Neural cell (in vitro differentiated cells): Measurements from ENCODE around the gene KRTAP3-3. TPM values are rescaled to one million over a fixed set of nuclear protein-coding genes. Genes with fewer than 3 reads are reported as not detected.

Source experiments
- H2AFZ ChIP-seq: fragments of 200-600, 300-800 bp; sonication (generic), shearing (Covaris generic); 2 replicates; pipeline ENCODE4 v1.6.0; 2014; ENCODE audit warnings: low read depth, mild to moderate bottlenecking, antibody characterized with exemption, low read length, moderate library complexity
- H3F3A ChIP-seq: fragments of 200-600 bp; shearing (Covaris generic); 2 replicates; pipeline ENCODE4 v1.6.1; 2016; ENCODE audit warnings: mild to moderate bottlenecking, moderate library complexity, mixed read lengths, antibody characterized with exemption, low read length; ENCODE audit not compliant: insufficient read depth, poor library complexity, severe bottlenecking
- H3K27ac ChIP-seq: fragments of 200-600, 300-800 bp; sonication (generic), shearing (Covaris generic); 2 replicates; pipeline ENCODE4 v1.5.1; 2014; ENCODE audit warnings: mild to moderate bottlenecking, low read length, moderate library complexity
- H3K27me3 ChIP-seq: fragments of 300-800, 200-600 bp; sonication (generic), shearing (Covaris generic); 2 replicates; pipeline ENCODE4 v1.6.0; 2014; ENCODE audit warnings: mild to moderate bottlenecking, low read depth, low read length, moderate library complexity; ENCODE audit not compliant: insufficient read depth
- H3K36me3 ChIP-seq: fragments of 300-800, 200-600 bp; sonication (generic), shearing (Covaris generic); 2 replicates; pipeline ENCODE4 v1.5.1; 2014; ENCODE audit warnings: mild to moderate bottlenecking, antibody characterized with exemption, low read length, moderate library complexity; ENCODE audit not compliant: insufficient read depth
- H3K4me2 ChIP-seq: fragments of 300-800, 200-600 bp; sonication (generic), shearing (Covaris generic); 2 replicates; pipeline ENCODE4 v1.6.0; 2014; ENCODE audit warnings: mild to moderate bottlenecking, low read length
- H3K4me3 ChIP-seq: fragments of 300-800, 200-600 bp; sonication (generic), shearing (Covaris generic); 2 replicates; pipeline ENCODE4 v1.5.1; 2014; ENCODE audit warnings: mild to moderate bottlenecking, low read length, moderate library complexity
- H3K79me2 ChIP-seq: fragments of 200-600 bp; shearing (Covaris generic); replicated peaks from 2 replicates; pipeline ENCODE4 v1.6.0; 2014; ENCODE audit warnings: mild to moderate bottlenecking, low read length, moderate library complexity; ENCODE audit not compliant: insufficient read depth
- H3K9ac ChIP-seq: fragments of 300-800, 200-600 bp; sonication (generic), shearing (Covaris generic); 2 replicates; pipeline ENCODE4 v1.6.1; 2016; ENCODE audit warnings: mild to moderate bottlenecking, low read length, mixed read lengths
- H3K9me2 ChIP-seq: fragments of 200-600 bp; shearing (Covaris generic); 2 replicates; pipeline ENCODE4 v1.6.1; 2016; ENCODE audit warnings: mild to moderate bottlenecking, low read length, mixed read lengths; ENCODE audit not compliant: insufficient read depth
- H3K9me3 ChIP-seq: fragments of 200-600, 300-800 bp; sonication (generic), shearing (Covaris generic); 2 replicates; pipeline ENCODE4 v1.6.1; 2016; ENCODE audit warnings: mild to moderate bottlenecking, mixed run types, low read length, moderate library complexity, mixed read lengths
- H4K20me1 ChIP-seq: fragments of 200-600 bp; shearing (Covaris generic); 2 replicates; pipeline ENCODE4 v1.6.1; 2016; ENCODE audit warnings: mild to moderate bottlenecking, mixed run types; ENCODE audit not compliant: insufficient read depth
- CTCF ChIP-seq: fragments of 450-650 bp; IDR thresholded peaks from 2 replicates; pipeline ENCODE4 v1.5.1; 2014; ENCODE audit warnings: antibody characterized with exemption, mild to moderate bottlenecking, moderate library complexity; ENCODE audit not compliant: poor library complexity, severe bottlenecking
- EP300 ChIP-seq: fragments of 450-650 bp; conservative IDR thresholded peaks from 2 replicates; pipeline ENCODE4 v1.6.1; 2014; ENCODE audit warnings: antibody characterized with exemption, mild to moderate bottlenecking, moderate library complexity; ENCODE audit not compliant: poor library complexity, severe bottlenecking
- EZH2 ChIP-seq: fragments of 200-600, 300-800 bp; shearing (Covaris generic), sonication (generic); IDR thresholded peaks from 2 replicates; pipeline ENCODE4 v1.6.1; 2014; ENCODE audit warnings: antibody characterized with exemption, low read length, borderline replicate concordance, mild to moderate bottlenecking; ENCODE audit not compliant: insufficient read depth, poor library complexity, severe bottlenecking
- MXI1 ChIP-seq: fragments of 450-650 bp; conservative IDR thresholded peaks from 2 replicates; pipeline ENCODE4 v1.6.1; 2014; ENCODE audit warnings: antibody characterized with exemption, mild to moderate bottlenecking; ENCODE audit not compliant: poor library complexity, severe bottlenecking
- POLR2AphosphoS5 ChIP-seq: IDR thresholded peaks from 2 replicates; pipeline ENCODE4 v1.6.1; 2012
- RAD21 ChIP-seq: fragments of 450-650 bp; conservative IDR thresholded peaks from 2 replicates; pipeline ENCODE4 v1.6.1; 2014; ENCODE audit warnings: antibody characterized with exemption, mild to moderate bottlenecking, moderate library complexity
- REST ChIP-seq: IDR thresholded peaks from 2 replicates; pipeline ENCODE4 v1.6.1; 2012; ENCODE audit warnings: borderline replicate concordance
- SMC3 ChIP-seq: fragments of 450-650 bp; conservative IDR thresholded peaks from 2 replicates; pipeline ENCODE4 v1.6.1; 2014; ENCODE audit warnings: antibody characterized with exemption, mild to moderate bottlenecking, moderate library complexity; ENCODE audit not compliant: poor library complexity
- TAF1 ChIP-seq: IDR thresholded peaks from 2 replicates; pipeline ENCODE4 v1.6.1; 2012; ENCODE audit warnings: low read depth
- polyA plus RNA-seq: library from polyadenylated mRNA; depleted of rRNA; stranded (reverse); fragments of >200 nt; gene quantifications from 2 replicates; pipeline ENCODE4 v1.2.3, GENCODE V29; 2014

Gene KRTAP3-3
- polyA plus RNA-seq, 1 donor from 2014 or later = not detected

- Histone ChIP-seq H3K9me2 (no peaks in the 10 kb centered on the region), H3F3A (no peaks in the 10 kb centered on the region), H3K9ac (no peak overlapping the region), H3K79me2 (no peaks in the 10 kb centered on the region), H3K27ac (no peak overlapping the region), H3K9me3 (no peaks in the 10 kb centered on the region), H3K4me3 (no peak overlapping the region), H2AFZ (no peak overlapping the region), H3K27me3 (no peaks in the 10 kb centered on the region), H4K20me1 (no peaks in the 10 kb centered on the region), H3K4me2 (no peak overlapping the region), H3K36me3 (no peaks in the 10 kb centered on the region)
- TF ChIP-seq EP300 = no peak
- TF ChIP-seq EZH2 = no peak
- TF ChIP-seq MXI1 = no peak
- TF ChIP-seq TAF1 = no peak
- no peak for TF ChIP-seq REST
- no peak for TF ChIP-seq CTCF
- no peak for TF ChIP-seq POLR2AphosphoS5
- no peak for TF ChIP-seq RAD21
- TF ChIP-seq SMC3 = no peak
Measured at GRCh38 chr17:41003926-41004325, 10.0 kb upstream of the KRTAP3-3 start.

GRCh38 chr17:41002814-41003213 lies 8.8 kb upstream of the KRTAP3-3 start:
- Histone ChIP-seq H3K9me2 (no peaks in the 10 kb centered on the region), H4K20me1 (no peaks in the 10 kb centered on the region), H3K4me2 (no peak overlapping the region), H3K9ac (no peak overlapping the region), H3K27me3 (no peaks in the 10 kb centered on the region), H3K9me3 (no peaks in the 10 kb centered on the region), H3K36me3 (no peaks in the 10 kb centered on the region), H3F3A (no peaks in the 10 kb centered on the region), H3K4me3 (no peak overlapping the region), H3K79me2 (no peaks in the 10 kb centered on the region), H3K27ac (no peak overlapping the region), H2AFZ (no peak overlapping the region)
- TF ChIP-seq MXI1 (no peak), EZH2 (no peak), EP300 (no peak), SMC3 (no peak), CTCF (no peak), TAF1 (no peak), RAD21 (no peak), POLR2AphosphoS5 (no peak), REST (no peak)
